Large intestine (tissue), 3 donors: Measurements from ENCODE around the gene SETBP1. TPM values are rescaled to one million over a fixed set of nuclear protein-coding genes. Genes with fewer than 3 reads are reported as not detected.
A peak's percentile ranks its signal among the peaks of the same experiment; 100 is the strongest.

Source experiments
- DNase-seq, 2 donors: peaks; one replicate each; pipeline versions ENCODE4 v3.0.0 to v3.0.0-alpha.2; 2013
- H3K27ac ChIP-seq: one replicate; pipeline ENCODE4 v1.5.1; 2013; ENCODE audit warnings: low read length
- H3K27me3 ChIP-seq: 2 replicates; pipeline ENCODE4 v1.6.1; 2013; ENCODE audit warnings: low read length; ENCODE audit not compliant: control insufficient read depth, insufficient read depth
- H3K36me3 ChIP-seq: 2 replicates; pipeline ENCODE4 v1.6.1; 2013; ENCODE audit warnings: low read length; ENCODE audit not compliant: control insufficient read depth, insufficient read depth
- H3K4me1 ChIP-seq: one replicate; pipeline ENCODE4 v1.6.1; 2013; ENCODE audit warnings: low read length; ENCODE audit not compliant: control insufficient read depth, insufficient read depth
- H3K4me3 ChIP-seq: one replicate; pipeline ENCODE4 v1.5.1; 2013; ENCODE audit warnings: low read length
- H3K9me3 ChIP-seq: one replicate; pipeline ENCODE4 v1.6.1; 2013; ENCODE audit warnings: mild to moderate bottlenecking, low read depth, low read length, moderate library complexity; ENCODE audit not compliant: control insufficient read depth
- WGBS: methylation state at CpG from one replicate; pipeline ENCODE4 v1.1.5; 2013; ENCODE audit warnings: low lambda C conversion rate; ENCODE audit not compliant: insufficient coverage; 5-methylcytosine and 5-hydroxymethylcytosine counted together
- polyA plus RNA-seq: library from polyadenylated mRNA; unstranded; fragments of 120-200 nt; gene quantifications from one replicate; pipeline ENCODE4 v1.2.1, GENCODE V29; 2013

SETBP1 gene
- polyA plus RNA-seq, 1 donor, result 6.7 TPM

DNA sequence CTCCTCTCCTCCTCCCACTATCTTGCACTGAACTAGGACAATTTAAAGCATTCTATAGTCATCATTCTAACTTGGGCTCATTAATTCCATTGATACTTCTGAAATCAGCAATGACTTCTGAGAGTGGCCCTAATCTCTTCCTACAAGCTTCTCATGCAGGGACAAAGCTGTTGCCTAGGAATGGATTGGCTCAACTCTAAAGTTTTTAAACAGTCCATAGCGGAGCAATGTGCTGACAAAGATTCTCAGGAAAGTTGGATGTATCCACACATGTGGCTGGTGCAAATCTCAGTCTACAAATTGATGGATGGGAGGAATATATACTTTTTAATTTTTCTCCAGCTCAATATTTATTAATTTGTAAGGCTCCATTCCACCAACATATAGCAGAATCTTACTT, 388.9 kb downstream of the SETBP1 start:
- DNase-seq, result no peak
- peak overlapping the region; percentile 58 for H3K27ac ChIP-seq
- WGBS, result no CpG with 5 or more reads among the region's 1 CpG

DNA sequence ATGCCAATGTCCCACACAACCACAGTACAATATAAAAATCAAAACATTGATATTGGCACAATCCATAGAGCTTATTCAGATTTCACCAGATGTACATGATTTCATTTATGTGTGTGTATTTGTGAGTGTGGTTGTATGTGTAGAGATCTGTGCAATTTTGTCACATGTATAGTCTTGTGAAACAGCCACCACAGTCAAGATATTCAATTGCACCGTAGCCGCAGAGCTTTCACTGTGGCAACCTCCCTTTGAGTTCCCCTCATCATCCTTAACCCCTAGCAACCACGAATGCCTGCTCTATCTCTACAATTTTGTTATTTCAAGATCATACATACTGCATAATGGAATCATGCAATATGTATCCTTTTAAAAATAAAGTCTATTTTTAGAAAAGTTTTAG, 391.3 kb downstream of the SETBP1 start:
- no peak overlapping the region for H3K4me3 ChIP-seq
- no CpG with 5 or more reads among the region's 3 CpGs for WGBS
- no peak for DNase-seq
- H3K27me3 ChIP-seq, result no peaks in the 10 kb centered on the region
- no peak overlapping the region for H3K27ac ChIP-seq
- no peaks in the 10 kb centered on the region for H3K36me3 ChIP-seq
- peaks cover 12% of the 10 kb centered on the region for H3K4me1 ChIP-seq
- no peaks in the 10 kb centered on the region for H3K9me3 ChIP-seq

More for the DNA sequence above, 388.9 kb downstream of the SETBP1 start:
- peaks cover 12% of the 10 kb centered on the region for H3K4me1 ChIP-seq
- H3K4me3 ChIP-seq, result no peak overlapping the region
- no peaks in the 10 kb centered on the region for H3K9me3 ChIP-seq
- H3K27me3 ChIP-seq, result no peaks in the 10 kb centered on the region
- no peaks in the 10 kb centered on the region for H3K36me3 ChIP-seq

DNA sequence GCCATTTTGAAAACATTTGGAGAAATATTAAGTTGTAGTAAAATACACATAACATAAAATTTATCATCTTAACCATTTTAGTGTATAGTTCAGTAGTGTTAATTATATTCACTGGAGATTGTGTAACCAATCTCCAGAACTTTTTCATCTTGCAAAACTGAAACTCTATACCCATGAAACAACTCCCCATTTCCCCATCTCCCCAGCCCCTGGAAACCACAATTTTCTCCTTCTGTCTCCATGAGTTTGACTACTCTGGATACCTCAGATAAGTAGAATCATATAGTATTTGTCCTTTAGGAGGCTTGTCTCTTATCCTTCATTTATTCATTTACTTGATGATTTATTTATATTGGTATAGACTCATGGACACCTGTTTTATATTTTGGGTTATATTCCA, 392.9 kb downstream of the SETBP1 start:
- H3K4me1 ChIP-seq, result peaks cover 10% of the 10 kb centered on the region
- no peaks in the 10 kb centered on the region for H3K9me3 ChIP-seq
- no peak for DNase-seq
- H3K36me3 ChIP-seq, result no peaks in the 10 kb centered on the region
- no peak overlapping the region for H3K27ac ChIP-seq
- no peaks in the 10 kb centered on the region for H3K27me3 ChIP-seq
- no peak overlapping the region for H3K4me3 ChIP-seq

DNA sequence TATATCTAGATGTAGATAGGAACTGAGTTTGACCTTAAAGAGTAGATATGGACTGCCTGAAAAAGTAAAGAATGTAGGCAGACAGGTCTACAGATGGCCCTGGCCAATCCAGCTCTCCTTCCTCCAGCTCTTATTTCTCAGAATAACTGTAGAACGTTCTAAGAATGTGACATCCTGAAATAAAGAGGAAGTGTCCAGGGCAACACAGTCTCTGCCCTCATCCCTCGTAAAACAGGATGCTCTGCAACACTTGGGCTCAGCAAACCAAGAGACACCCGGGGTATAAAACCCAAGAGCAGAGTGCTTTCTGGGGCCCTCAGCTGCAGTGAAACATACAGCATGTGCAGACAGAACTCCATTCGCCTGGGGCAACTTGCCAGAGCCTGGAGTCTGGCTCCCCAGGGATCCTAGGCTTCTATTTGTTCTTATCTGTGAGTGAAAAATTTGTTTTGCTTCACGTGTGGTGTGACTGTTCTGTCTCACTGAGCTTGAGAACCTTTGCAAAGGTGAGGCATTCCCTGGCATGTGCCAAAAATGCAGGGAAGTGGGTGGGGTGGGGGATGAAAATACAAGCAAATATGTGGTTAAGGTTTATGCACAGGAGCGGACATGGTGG, 401.0 kb downstream of the SETBP1 start:
- H3K36me3 ChIP-seq, result no peaks in the 10 kb centered on the region
- no peaks in the 10 kb centered on the region for H3K27me3 ChIP-seq
- no peaks in the 10 kb centered on the region for H3K9me3 ChIP-seq
- no peak overlapping the region for H3K4me3 ChIP-seq
- H3K27ac ChIP-seq, result no peak overlapping the region
- whole genome bisulfite sequencing, result no CpG with 5 or more reads among the region's 6 CpGs
- no peaks in the 10 kb centered on the region for H3K4me1 ChIP-seq
- DNase-seq, result no peak

DNA sequence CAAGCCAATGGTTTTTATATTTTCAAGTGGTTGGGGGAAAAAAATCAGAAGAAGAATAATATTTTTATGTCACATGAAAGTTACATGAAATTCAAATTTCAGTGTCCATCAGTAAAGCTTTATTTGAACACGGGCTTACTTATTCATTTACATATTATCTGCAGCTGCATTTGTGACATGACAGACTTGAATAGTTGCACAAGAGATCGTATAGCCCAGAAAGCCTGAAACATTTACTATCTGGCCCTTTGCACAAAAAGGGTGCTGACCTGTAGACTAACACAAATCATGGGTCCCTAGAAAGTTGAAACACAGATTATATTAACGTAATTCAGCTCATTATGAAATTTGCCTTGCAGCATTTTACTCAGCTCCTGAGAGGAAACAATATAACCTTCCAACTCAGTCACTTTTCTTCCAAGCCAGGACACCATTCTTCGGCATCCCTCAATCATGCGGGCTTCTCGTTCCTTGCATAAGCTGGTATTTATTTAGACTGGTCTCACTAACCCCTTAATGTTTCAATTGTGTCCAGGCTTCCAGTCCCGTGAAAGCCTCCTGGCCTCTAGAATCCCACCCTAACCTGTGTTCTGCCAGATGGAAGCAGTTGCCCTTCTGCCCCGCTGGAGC, 402.7 kb downstream of the SETBP1 start:
- H3K36me3 ChIP-seq, result no peaks in the 10 kb centered on the region
- WGBS, result no CpG with 5 or more reads among the region's 8 CpGs
- H3K9me3 ChIP-seq, result no peaks in the 10 kb centered on the region
- H3K27me3 ChIP-seq, result no peaks in the 10 kb centered on the region
- H3K4me3 ChIP-seq, result no peak overlapping the region
- H3K27ac ChIP-seq, result no peak overlapping the region
- no peaks in the 10 kb centered on the region for H3K4me1 ChIP-seq
- DNase-seq, result no peak

DNA sequence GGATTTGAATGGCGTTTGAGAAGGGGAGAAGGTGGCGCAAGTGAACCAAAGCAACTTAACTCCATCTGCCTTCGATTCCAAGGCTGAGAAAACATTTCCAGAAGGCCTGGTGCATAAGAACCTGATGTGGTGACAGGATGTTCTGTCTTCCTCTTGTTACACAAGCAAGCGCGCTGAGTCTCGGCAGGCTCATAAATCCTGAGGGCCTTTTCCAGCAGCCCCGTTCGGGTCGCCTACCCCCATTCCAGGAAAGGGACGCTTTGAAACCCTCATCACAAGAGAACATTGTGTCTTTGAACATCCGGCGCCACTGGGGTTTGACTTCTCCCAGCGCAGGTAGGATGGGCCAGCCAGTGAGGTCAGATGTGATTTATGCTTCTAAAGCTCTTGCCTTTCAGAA, 403.5 kb downstream of the SETBP1 start:
- no peaks in the 10 kb centered on the region for H3K36me3 ChIP-seq
- no peak overlapping the region for H3K27ac ChIP-seq
- no CpG with 5 or more reads among the region's 13 CpGs for WGBS
- no peak for DNase-seq
- H3K27me3 ChIP-seq, result no peaks in the 10 kb centered on the region
- no peaks in the 10 kb centered on the region for H3K9me3 ChIP-seq
- H3K4me3 ChIP-seq, result no peak overlapping the region
- H3K4me1 ChIP-seq, result no peaks in the 10 kb centered on the region

DNA sequence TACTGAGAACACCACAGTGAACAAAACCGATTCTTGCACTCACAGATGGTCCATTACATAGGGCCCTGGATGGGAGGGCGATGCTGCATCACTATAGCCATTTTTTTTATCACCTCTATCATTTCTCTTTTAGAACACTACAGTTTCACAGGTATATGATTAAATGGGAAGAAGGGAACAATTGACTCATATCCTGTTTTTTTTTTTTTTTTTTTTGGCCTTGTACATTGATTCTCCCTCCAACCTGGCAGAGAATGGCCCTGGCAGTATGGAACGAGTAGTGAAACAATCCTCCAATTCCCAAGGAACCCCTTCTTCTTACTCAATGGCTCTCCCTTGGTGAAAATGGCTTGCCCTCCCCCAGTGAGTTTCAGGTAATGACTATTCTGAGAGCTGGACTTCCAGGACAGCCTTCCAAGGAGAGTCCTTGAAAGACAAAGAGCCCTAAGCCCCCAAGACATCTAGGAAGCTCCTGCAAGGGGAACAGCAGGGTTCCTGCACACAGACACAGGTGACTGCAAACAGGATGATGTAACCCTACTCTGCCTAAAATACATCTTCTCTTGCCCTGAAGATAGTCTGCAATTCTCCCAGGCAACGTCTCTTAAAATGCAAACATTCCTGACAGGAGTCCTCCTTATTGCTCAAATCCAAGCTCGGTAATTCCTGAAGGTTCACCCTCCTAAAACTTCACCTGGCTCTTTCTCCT, 405.4 kb downstream of the SETBP1 start:
- H3K4me3 ChIP-seq, result no peak overlapping the region
- H3K9me3 ChIP-seq, result no peaks in the 10 kb centered on the region
- no peaks in the 10 kb centered on the region for H3K36me3 ChIP-seq
- no peaks in the 10 kb centered on the region for H3K27me3 ChIP-seq
- no peak overlapping the region for H3K27ac ChIP-seq
- 20% methylated on average over 1 of the region's 5 CpGs for WGBS
- DNase-seq, result no peak
- H3K4me1 ChIP-seq, result no peaks in the 10 kb centered on the region

DNA sequence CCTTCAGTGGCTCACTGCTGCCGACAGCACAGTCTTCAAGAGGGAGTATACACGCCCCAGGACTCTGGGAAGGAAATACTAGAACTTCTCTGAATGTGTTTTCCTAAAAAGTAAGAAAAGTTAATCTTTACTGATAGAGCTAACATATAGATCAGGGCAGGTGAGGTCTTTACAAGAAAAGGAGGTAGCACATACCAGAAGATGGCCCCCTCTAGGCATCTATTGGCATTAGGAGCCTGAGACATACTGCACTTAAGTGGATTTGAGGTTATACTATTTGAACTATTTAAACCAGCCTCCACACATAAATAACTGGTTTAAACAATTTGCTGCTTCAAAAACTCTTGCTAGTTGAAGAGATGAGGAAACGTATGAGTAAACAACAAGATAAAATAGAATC, 406.1 kb downstream of the SETBP1 start:
- no peaks in the 10 kb centered on the region for H3K9me3 ChIP-seq
- DNase-seq, result no peak
- no peaks in the 10 kb centered on the region for H3K27me3 ChIP-seq
- H3K4me3 ChIP-seq, result no peak overlapping the region
- WGBS, result no CpG with 5 or more reads among the region's 3 CpGs
- H3K4me1 ChIP-seq, result no peaks in the 10 kb centered on the region
- H3K36me3 ChIP-seq, result no peaks in the 10 kb centered on the region
- no peak overlapping the region for H3K27ac ChIP-seq

DNA sequence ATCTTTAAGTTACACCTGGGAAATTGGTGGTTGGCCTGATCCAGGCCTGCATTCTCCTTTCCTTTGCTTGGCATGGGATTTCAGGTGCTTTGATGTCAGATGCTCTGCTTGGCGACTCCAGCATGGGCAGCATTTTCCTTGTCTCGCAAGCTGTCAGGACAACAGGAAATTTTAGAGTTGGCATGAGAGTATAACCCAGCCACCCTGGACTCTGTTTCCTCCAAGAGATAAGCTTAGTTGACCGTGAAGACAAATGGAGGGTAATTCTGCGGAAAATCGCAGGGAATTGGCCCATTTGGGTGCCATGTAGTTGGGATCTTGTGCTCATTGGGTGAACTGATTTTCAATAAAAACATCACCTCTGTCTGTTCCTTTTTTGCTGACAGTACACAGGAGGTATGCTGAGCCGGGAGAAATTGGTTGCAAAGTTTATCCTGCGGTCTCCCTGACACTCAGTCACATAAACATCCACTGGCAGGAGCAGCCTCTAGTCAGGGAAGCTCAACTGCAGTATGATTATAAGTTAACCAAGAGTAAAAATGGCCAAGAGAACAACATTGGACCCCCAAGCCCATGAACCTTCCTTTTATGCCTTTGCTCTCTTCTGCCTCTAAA, 409.9 kb downstream of the SETBP1 start:
- H3K4me1 ChIP-seq, result no peaks in the 10 kb centered on the region
- no peaks in the 10 kb centered on the region for H3K36me3 ChIP-seq
- no peak overlapping the region for H3K4me3 ChIP-seq
- no peak overlapping the region for H3K27ac ChIP-seq
- H3K27me3 ChIP-seq, result no peaks in the 10 kb centered on the region
- DNase-seq, result no peak
- H3K9me3 ChIP-seq, result no peaks in the 10 kb centered on the region
- WGBS, result 94% methylated on average over 3 of the region's 7 CpGs

DNA sequence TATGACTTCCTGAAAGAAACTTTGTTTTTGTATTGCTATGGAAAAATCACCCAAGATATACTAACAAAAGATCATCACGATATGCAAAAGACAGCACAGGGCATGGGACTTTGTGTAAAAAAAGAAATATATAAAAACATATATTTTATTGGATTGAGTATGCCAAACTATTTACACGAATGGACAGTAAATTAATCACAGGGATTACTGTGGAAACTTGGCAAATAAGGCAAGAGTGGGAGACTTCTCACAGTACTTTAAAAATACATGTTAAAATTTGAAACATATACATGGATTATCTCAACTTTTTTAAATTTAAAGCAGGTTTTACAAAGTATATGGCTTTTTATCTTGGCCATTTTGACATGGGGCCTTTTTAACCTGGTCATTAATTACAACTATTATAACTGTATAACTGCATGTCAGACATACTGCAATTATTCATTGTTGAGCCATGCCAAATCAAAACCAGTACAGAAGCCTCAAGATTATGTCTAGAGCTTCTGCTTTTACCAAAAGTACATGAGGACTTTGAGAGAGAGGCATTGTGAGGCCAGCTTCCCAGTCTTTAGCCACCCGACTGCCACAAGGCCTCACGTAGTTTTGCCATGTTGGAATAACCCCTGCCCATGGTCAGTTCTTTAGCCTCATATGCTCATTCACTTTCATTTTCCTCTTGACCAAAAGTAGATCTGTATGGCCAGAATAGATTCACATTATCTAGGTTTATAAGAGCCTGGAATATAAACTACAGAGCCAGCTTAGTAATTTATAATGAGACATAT, 419.8 kb downstream of the SETBP1 start:
- Histone ChIP-seq H3K9me3 (no peaks in the 10 kb centered on the region), H3K4me3 (no peak overlapping the region), H3K4me1 (peaks cover 12% of the 10 kb centered on the region), H3K27me3 (no peaks in the 10 kb centered on the region), H3K27ac (no peak overlapping the region), H3K36me3 (no peaks in the 10 kb centered on the region)
- WGBS, result 89% methylated on average over 1 of the region's 4 CpGs
- DNase-seq, result no peak
